Breast epithelium (tissue), 4 donors: ENCODE measurements around the gene CAMK2A. TPM values are rescaled to one million over a fixed set of nuclear protein-coding genes. Genes with fewer than 3 reads are reported as not detected.

Experiments
- DNase-seq, 2 donors: peaks; one replicate each; pipeline ENCODE4 v3.0.0-alpha.2; 2019; ENCODE audit warnings: low spot score in 2 of 2
- H3K27ac ChIP-seq, 2 donors: fragments of 200-600 bp; sonication (generic) in 1 of 2; one replicate each; pipeline ENCODE4 v1.5.1; 2016 to 2019; ENCODE audit warnings: mild to moderate bottlenecking in 1 of 2
- H3K27me3 ChIP-seq, 2 donors: fragments of 200-600 bp; sonication (generic) in 1 of 2; one replicate each; pipeline versions ENCODE4 v1.5.1 to v1.6.0; 2017 to 2019; ENCODE audit warnings: control low read depth in 1 of 2, mild to moderate bottlenecking in 1 of 2
- H3K36me3 ChIP-seq: fragments of 200-600 bp; one replicate; pipeline ENCODE4 v1.5.1; 2019
- H3K4me1 ChIP-seq, 2 donors: fragments of 200-600 bp; sonication (generic); one replicate each; pipeline ENCODE4 v1.5.1; 2016 to 2019; ENCODE audit warnings: control low read depth in 1 of 2
- H3K4me3 ChIP-seq, 3 donors: fragments of 200-600 bp; sonication (generic); 1 replicate in 2 of 3; 2 replicates in 1 of 3; pipeline ENCODE4 v1.5.1; 2016 to 2019; ENCODE audit warnings: mild to moderate bottlenecking in 3 of 3, moderate library complexity in 2 of 3
- H3K9me3 ChIP-seq, 2 donors: fragments of 200-600 bp; sonication (generic) in 1 of 2; one replicate each; pipeline ENCODE4 v1.5.1; 2016 to 2019; ENCODE audit warnings: control low read depth in 1 of 2
- CTCF ChIP-seq, 3 donors: fragments of 450-650 bp; IDR thresholded peaks; one replicate each; pipeline ENCODE4 v1.5.1; 2016 to 2017; ENCODE audit warnings: antibody characterized with exemption in 3 of 3, mild to moderate bottlenecking in 3 of 3, moderate library complexity in 3 of 3
- POLR2A ChIP-seq: fragments of 450-650 bp; IDR thresholded peaks from one replicate; pipeline ENCODE4 v1.6.1; 2016; ENCODE audit warnings: antibody characterized with exemption, mild to moderate bottlenecking, moderate library complexity
- POLR2AphosphoS5 ChIP-seq, 3 donors: sonication (generic); formaldehyde crosslinking; IDR thresholded peaks; one replicate each; pipeline ENCODE4 v1.6.1; 2017; ENCODE audit warnings: antibody characterized with exemption in 3 of 3
- intact Hi-C: fragments of 100-400 bp; cut with DNase I; formaldehyde crosslinking; loops from one replicate; pipeline ENCODE4 v1.15.1; 2023; ENCODE audit warnings: low total_unique reads
- total RNA-seq, 3 donors: library from RNA; depleted of rRNA; stranded (reverse); fragments of >200 nt; gene quantifications; one replicate each; pipeline ENCODE4 v1.1.0, GENCODE V29; 2016

The CAMK2A gene
- total RNA-seq, 3 donors from 2014 or later = under 0.01 TPM; not detected in 2

GRCh38 chr5:150189326-150189725, 100.2 kb downstream of the CAMK2A start:
- TF ChIP-seq CTCF (IDR thresholded peaks at IDR 0.05) (no peak), POLR2AphosphoS5 (IDR thresholded peaks at IDR 0.05) (no peak), POLR2A (no peak)
- no peaks in the 10 kb centered on the region for H3K9me3 ChIP-seq
- H3K36me3 ChIP-seq = no peaks in the 10 kb centered on the region
- DNase-seq = no peak
- intact Hi-C loops = no loop called here
- H3K27me3 ChIP-seq = peaks cover 9 to 27% of the 10 kb centered on the region in 2 donors
- no peak overlapping the region for H3K4me3 ChIP-seq
- H3K4me1 ChIP-seq = no peaks in the 10 kb centered on the region
- H3K27ac ChIP-seq = no peak overlapping the region

- no peaks in the 10 kb centered on the region for H3K9me3 ChIP-seq
- no peak for DNase-seq
- TF ChIP-seq POLR2A = no peak
- no peak for TF ChIP-seq CTCF (IDR thresholded peaks at IDR 0.05)
- TF ChIP-seq POLR2AphosphoS5 (IDR thresholded peaks at IDR 0.05) = no peak
- no peaks in the 10 kb centered on the region for H3K4me1 ChIP-seq
- intact Hi-C loops = no loop called here
- H3K27ac ChIP-seq = no peak overlapping the region
- H3K36me3 ChIP-seq = no peaks in the 10 kb centered on the region
- no peak overlapping the region for H3K4me3 ChIP-seq
- peaks cover 9 to 27% of the 10 kb centered on the region in 2 donors for H3K27me3 ChIP-seq
Measured at GRCh38 chr5:150188146-150188842, 101.3 kb downstream of the CAMK2A start.

- DNase-seq = no peak
- intact Hi-C loops = no loop called here
- no peaks in the 10 kb centered on the region for H3K4me1 ChIP-seq
- no peaks in the 10 kb centered on the region for H3K9me3 ChIP-seq
- H3K27me3 ChIP-seq = peaks cover 9 to 27% of the 10 kb centered on the region in 2 donors
- H3K27ac ChIP-seq = no peak overlapping the region
- H3K4me3 ChIP-seq = no peak overlapping the region
- H3K36me3 ChIP-seq = no peaks in the 10 kb centered on the region
- TF ChIP-seq POLR2AphosphoS5 (IDR thresholded peaks at IDR 0.05) (no peak), POLR2A (no peak), CTCF (IDR thresholded peaks at IDR 0.05) (no peak)
Measured at GRCh38 chr5:150186897-150187296, 102.7 kb downstream of the CAMK2A start.

- no peak overlapping the region for H3K4me3 ChIP-seq
- H3K36me3 ChIP-seq = no peaks in the 10 kb centered on the region
- no peaks in the 10 kb centered on the region for H3K9me3 ChIP-seq
- intact Hi-C loops = no loop called here
- no peaks in the 10 kb centered on the region for H3K4me1 ChIP-seq
- DNase-seq = no peak
- TF ChIP-seq POLR2A (no peak), POLR2AphosphoS5 (IDR thresholded peaks at IDR 0.05) (no peak), CTCF (IDR thresholded peaks at IDR 0.05) (no peak)
- H3K27ac ChIP-seq = no peak overlapping the region
- peaks cover 9 to 27% of the 10 kb centered on the region in 2 donors for H3K27me3 ChIP-seq
Measured at GRCh38 chr5:150186137-150186536, 103.4 kb downstream of the CAMK2A start.

GRCh38 chr5:150184990-150185912, 104.3 kb downstream of the CAMK2A start:
- H3K4me1 ChIP-seq = no peaks in the 10 kb centered on the region
- no peak overlapping the region for H3K4me3 ChIP-seq
- intact Hi-C loops = no loop called here
- H3K36me3 ChIP-seq = no peaks in the 10 kb centered on the region
- H3K27me3 ChIP-seq = peaks cover 4 to 20% of the 10 kb centered on the region in 2 donors
- no peaks in the 10 kb centered on the region for H3K9me3 ChIP-seq
- H3K27ac ChIP-seq = no peak overlapping the region
- DNase-seq = no peak
- TF ChIP-seq CTCF (IDR thresholded peaks at IDR 0.05) (no peak), POLR2A (no peak), POLR2AphosphoS5 (IDR thresholded peaks at IDR 0.05) (no peak)
